HEK293 (cell line): Measurements from ENCODE around the gene OR5J2.

ENCODE experiments used
- CTCF ChIA-PET: fragments of 350-600 bp; formaldehyde crosslinking; extraction: SDS; loops from one replicate; lab custom pipeline; 2021; ENCODE audit warnings: antibody characterized with exemption; lab: Yijun Ruan, JAX
- POLR2A ChIA-PET: fragments of 300-600 bp; formaldehyde crosslinking; extraction: SDS; loops from one replicate; lab custom pipeline; 2020; ENCODE audit warnings: antibody characterized with exemption, inconsistent platforms; lab: Yijun Ruan, JAX
- H3K27ac ChIP-seq: fragments of 200-500 bp; sonication (Bioruptor generic); 2 replicates; pipeline ENCODE4 v1.5.1; 2014; ENCODE audit warnings: low read depth, low read length, control low read depth, inconsistent platforms; ENCODE audit errors: extremely low read depth
- H3K36me3 ChIP-seq, 2 experiments: fragments of 200-500 bp in 1 of 2; sonication (Bioruptor generic) in 1 of 2; 1 replicate in 1 of 2; 2 replicates in 1 of 2; pipeline ENCODE4 v1.5.1; 2014 to 2017; ENCODE audit warnings: inconsistent platforms in 2 of 2, low read length in 2 of 2; ENCODE audit not compliant: control insufficient read depth in 2 of 2, insufficient read depth in 1 of 2
- H3K4me1 ChIP-seq: fragments of 200-500 bp; sonication (Bioruptor generic); 2 replicates; pipeline ENCODE4 v1.5.1; 2014; ENCODE audit warnings: mild to moderate bottlenecking, low read length, inconsistent platforms; ENCODE audit not compliant: control insufficient read depth, insufficient read depth
- H3K4me3 ChIP-seq: 2 replicates; pipeline ENCODE4 v1.5.1; 2011; ENCODE audit warnings: low read depth, mild to moderate bottlenecking, control low read depth, low read length, moderate library complexity
- H3K9me3 ChIP-seq: fragments of 200-500 bp; sonication (Bioruptor generic); 2 replicates; pipeline ENCODE4 v1.5.1; 2014; ENCODE audit warnings: low read depth, low read length, inconsistent platforms; ENCODE audit not compliant: control insufficient read depth, insufficient read depth
- AEBP2 ChIP-seq: fragments of 450-650 bp; formaldehyde crosslinking; IDR thresholded peaks from 2 replicates; pipeline ENCODE4 v1.5.1; 2016; ENCODE audit warnings: missing biosample characterization, missing genetic modification characterization, borderline replicate concordance
- HIC1 ChIP-seq: fragments of 450-650 bp; formaldehyde crosslinking; IDR thresholded peaks from 2 replicates; pipeline ENCODE4 v1.5.1; 2016; ENCODE audit warnings: missing biosample characterization, missing genetic modification characterization
- KLF7 ChIP-seq: fragments of 450-650 bp; formaldehyde crosslinking; IDR thresholded peaks from 2 replicates; pipeline ENCODE4 v1.5.1; 2016; ENCODE audit warnings: missing biosample characterization, missing genetic modification characterization, borderline replicate concordance
- PATZ1 ChIP-seq: fragments of 450-650 bp; formaldehyde crosslinking; IDR thresholded peaks from 2 replicates; pipeline ENCODE4 v1.5.1; 2016; ENCODE audit warnings: missing biosample characterization, missing genetic modification characterization
- RBAK ChIP-seq: fragments of 450-650 bp; formaldehyde crosslinking; IDR thresholded peaks from 2 replicates; pipeline ENCODE4 v1.5.1; 2016; ENCODE audit warnings: missing biosample characterization, missing genetic modification characterization
- SP7 ChIP-seq: fragments of 450-650 bp; formaldehyde crosslinking; IDR thresholded peaks from 2 replicates; pipeline ENCODE4 v1.5.1; 2016; ENCODE audit warnings: missing biosample characterization, missing genetic modification characterization
- ZBTB7A ChIP-seq: fragments of 450-650 bp; formaldehyde crosslinking; IDR thresholded peaks from 2 replicates; pipeline ENCODE4 v1.5.1; 2016; ENCODE audit warnings: low read depth, missing biosample characterization, missing genetic modification characterization
- ZIC2 ChIP-seq: fragments of 450-650 bp; formaldehyde crosslinking; IDR thresholded peaks from 2 replicates; pipeline ENCODE4 v1.5.1; 2016; ENCODE audit warnings: missing biosample characterization, missing genetic modification characterization
- ZNF114 ChIP-seq: fragments of 450-650 bp; formaldehyde crosslinking; IDR thresholded peaks from 2 replicates; pipeline ENCODE4 v1.5.0; 2017; ENCODE audit warnings: missing biosample characterization, missing genetic modification characterization
- ZNF121 ChIP-seq: fragments of 450-650 bp; formaldehyde crosslinking; IDR thresholded peaks from 2 replicates; pipeline ENCODE4 v1.5.1; 2016; ENCODE audit warnings: missing biosample characterization, missing genetic modification characterization
- ZNF174 ChIP-seq: fragments of 450-650 bp; formaldehyde crosslinking; IDR thresholded peaks from 2 replicates; pipeline ENCODE4 v1.5.0; 2017; ENCODE audit warnings: missing biosample characterization, mild to moderate bottlenecking, missing genetic modification characterization
- ZNF19 ChIP-seq: fragments of 450-650 bp; formaldehyde crosslinking; IDR thresholded peaks from 2 replicates; pipeline ENCODE4; 2016; ENCODE audit warnings: missing biosample characterization, missing genetic modification characterization, low read depth
- ZNF274 ChIP-seq, 2 experiments: fragments of 200-500 bp in 1 of 2; fragments of 450-650 bp in 1 of 2; sonication (Bioruptor generic) in 1 of 2; formaldehyde crosslinking in 1 of 2; IDR thresholded peaks; 2 replicates each; pipeline versions ENCODE4 v1.5.1 to v1.6.1; 2014 to 2016; ENCODE audit warnings: borderline replicate concordance in 1 of 2, inconsistent platforms in 1 of 2, low read length in 1 of 2, missing biosample characterization in 1 of 2, missing genetic modification characterization in 1 of 2
- ZNF354C ChIP-seq: fragments of 450-650 bp; formaldehyde crosslinking; IDR thresholded peaks from 2 replicates; pipeline ENCODE4 v1.5.1; 2016; ENCODE audit warnings: missing biosample characterization, missing genetic modification characterization, low read depth, borderline replicate concordance
- ZNF560 ChIP-seq: fragments of 450-650 bp; formaldehyde crosslinking; IDR thresholded peaks from 2 replicates; pipeline ENCODE4 v1.5.1; 2017; ENCODE audit warnings: missing biosample characterization, missing genetic modification characterization, borderline replicate concordance
- ZNF610 ChIP-seq: fragments of 450-650 bp; formaldehyde crosslinking; IDR thresholded peaks from 2 replicates; pipeline ENCODE4 v1.5.1; 2016; ENCODE audit warnings: missing biosample characterization, missing genetic modification characterization, borderline replicate concordance
- ZNF623 ChIP-seq: fragments of 450-650 bp; formaldehyde crosslinking; IDR thresholded peaks from 2 replicates; pipeline ENCODE4 v1.5.1; 2016; ENCODE audit warnings: missing biosample characterization, missing genetic modification characterization
- ZNF658 ChIP-seq: fragments of 450-650 bp; formaldehyde crosslinking; IDR thresholded peaks from 2 replicates; pipeline ENCODE4; 2016; ENCODE audit warnings: missing biosample characterization, missing genetic modification characterization
- ZNF664 ChIP-seq: fragments of 450-650 bp; formaldehyde crosslinking; IDR thresholded peaks from 2 replicates; pipeline ENCODE4 v1.5.1; 2016; ENCODE audit warnings: missing biosample characterization, missing genetic modification characterization
- ZNF707 ChIP-seq: fragments of 450-650 bp; formaldehyde crosslinking; IDR thresholded peaks from 2 replicates; pipeline ENCODE4 v1.5.1; 2016; ENCODE audit warnings: missing biosample characterization, missing genetic modification characterization
- ZSCAN18 ChIP-seq: fragments of 450-650 bp; formaldehyde crosslinking; IDR thresholded peaks from 2 replicates; pipeline ENCODE4 v1.5.1; 2016; ENCODE audit warnings: missing biosample characterization, missing genetic modification characterization
- TF ChIP-seq, protein P1 (sequence below): fragments of 450-650 bp; formaldehyde crosslinking; IDR thresholded peaks from 2 replicates; pipeline ENCODE4 v1.5.1; 2016; ENCODE audit warnings: missing biosample characterization, missing genetic modification characterization
- TF ChIP-seq, protein P2 (sequence below): fragments of 450-650 bp; formaldehyde crosslinking; IDR thresholded peaks from 2 replicates; pipeline ENCODE4 v1.5.1; 2016; ENCODE audit warnings: missing biosample characterization, missing genetic modification characterization
- TF ChIP-seq, protein P3 (sequence below): fragments of 450-650 bp; formaldehyde crosslinking; IDR thresholded peaks from 2 replicates; pipeline ENCODE4 v1.5.1; 2016; ENCODE audit warnings: missing biosample characterization, missing genetic modification characterization

Gene OR5J2

GRCh38 chr11:56176318-56176717, at the start of gene OR5J2:
Gene OR5J2, plus strand, starts transcription at chr11:56176618. Its CDS starts 0 bp downstream, at chr11:56176618.
- Histone ChIP-seq H3K4me1 (no peaks in the 10 kb centered on the region), H3K27ac (no peak within 1 kb of the TSS), H3K36me3 (no peaks in the 10 kb centered on the region), H3K4me3 (no peak within 1 kb of the TSS), H3K9me3 (no peaks in the 10 kb centered on the region)
- ChIA-PET CTCF (no interaction called here), POLR2A (no interaction called here)
- TF ChIP-seq ZNF658 (tag by site-specific recombination) = no peak
- TF ChIP-seq ZNF707 = no peak
- TF ChIP-seq ZNF560 (tag by site-specific recombination) = no peak
- no peak for TF ChIP-seq ZSCAN18 (tag by site-specific recombination)
- no peak for TF ChIP-seq ZNF274 (IDR thresholded peaks at IDR 0.05; ENCODE audit: low read length)
- TF ChIP-seq ZNF274 (tag by site-specific recombination; IDR thresholded peaks at IDR 0.05; ENCODE audit: borderline replicate concordance) = no peak
- no peak for TF ChIP-seq PATZ1 (tag by site-specific recombination)
- no peak for TF ChIP-seq RBAK (tag by site-specific recombination)
- no peak for TF ChIP-seq KLF7 (tag by site-specific recombination)
- no peak for TF ChIP-seq ZNF114 (tag by site-specific recombination)
- TF ChIP-seq ZIC2 (tag by site-specific recombination) = no peak
- no peak for TF ChIP-seq AEBP2 (tag by site-specific recombination)
- TF ChIP-seq ZNF623 (tag by site-specific recombination) = no peak
- no peak for TF ChIP-seq ZNF610 (tag by site-specific recombination)
- TF ChIP-seq ZBTB7A (tag by site-specific recombination) = no peak
- no peak for TF ChIP-seq HIC1 (tag by site-specific recombination)
- TF ChIP-seq ZNF174 = no peak

DNA sequence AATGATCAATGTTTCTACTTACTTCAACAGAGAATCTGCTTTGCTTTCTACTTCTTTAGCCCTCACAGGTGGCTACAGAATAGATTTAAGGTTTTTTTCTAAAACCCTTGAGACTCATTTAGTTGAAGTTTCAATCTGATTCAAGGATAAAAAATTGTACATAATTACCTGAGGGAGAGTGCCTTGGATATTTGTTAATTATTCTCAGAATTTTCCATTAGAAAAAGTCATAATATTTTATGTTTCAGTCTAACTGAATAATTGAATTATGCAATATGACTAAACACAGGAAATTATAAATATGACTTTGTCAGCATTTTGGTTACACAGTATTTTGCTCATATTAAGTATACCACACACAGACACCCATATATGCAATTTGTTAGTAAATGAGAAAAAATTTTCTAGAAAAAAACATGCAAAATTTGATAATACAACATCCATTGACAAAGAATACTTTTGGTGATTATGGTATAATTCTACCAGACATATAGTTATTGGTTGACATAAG, 36.2 kb upstream of the OR5J2 start, which contains the start of gene OR8J3:
OR8J3 (minus strand) TSS at position 51 of the 511 bp plus-strand sequence. CDS start 2,483 bp downstream, outside the sequence.
- no peaks in the 10 kb centered on the region for H3K36me3 ChIP-seq
- H3K27ac ChIP-seq = no peak within 1 kb of the TSS
- H3K4me1 ChIP-seq = no peaks in the 10 kb centered on the region
- ChIA-PET POLR2A (no interaction called here), CTCF (no interaction called here)
- H3K9me3 ChIP-seq = no peaks in the 10 kb centered on the region
- H3K4me3 ChIP-seq = no peak within 1 kb of the TSS
- TF ChIP-seq ZNF658 (tag by site-specific recombination) = no peak
- TF ChIP-seq ZNF354C (tag by site-specific recombination) = no peak
- TF ChIP-seq, protein P1, sequence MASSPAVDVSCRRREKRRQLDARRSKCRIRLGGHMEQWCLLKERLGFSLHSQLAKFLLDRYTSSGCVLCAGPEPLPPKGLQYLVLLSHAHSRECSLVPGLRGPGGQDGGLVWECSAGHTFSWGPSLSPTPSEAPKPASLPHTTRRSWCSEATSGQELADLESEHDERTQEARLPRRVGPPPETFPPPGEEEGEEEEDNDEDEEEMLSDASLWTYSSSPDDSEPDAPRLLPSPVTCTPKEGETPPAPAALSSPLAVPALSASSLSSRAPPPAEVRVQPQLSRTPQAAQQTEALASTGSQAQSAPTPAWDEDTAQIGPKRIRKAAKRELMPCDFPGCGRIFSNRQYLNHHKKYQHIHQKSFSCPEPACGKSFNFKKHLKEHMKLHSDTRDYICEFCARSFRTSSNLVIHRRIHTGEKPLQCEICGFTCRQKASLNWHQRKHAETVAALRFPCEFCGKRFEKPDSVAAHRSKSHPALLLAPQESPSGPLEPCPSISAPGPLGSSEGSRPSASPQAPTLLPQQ (tag by site-specific recombination) = no peak
- TF ChIP-seq SP7 (tag by site-specific recombination) = no peak
- TF ChIP-seq, protein P2, sequence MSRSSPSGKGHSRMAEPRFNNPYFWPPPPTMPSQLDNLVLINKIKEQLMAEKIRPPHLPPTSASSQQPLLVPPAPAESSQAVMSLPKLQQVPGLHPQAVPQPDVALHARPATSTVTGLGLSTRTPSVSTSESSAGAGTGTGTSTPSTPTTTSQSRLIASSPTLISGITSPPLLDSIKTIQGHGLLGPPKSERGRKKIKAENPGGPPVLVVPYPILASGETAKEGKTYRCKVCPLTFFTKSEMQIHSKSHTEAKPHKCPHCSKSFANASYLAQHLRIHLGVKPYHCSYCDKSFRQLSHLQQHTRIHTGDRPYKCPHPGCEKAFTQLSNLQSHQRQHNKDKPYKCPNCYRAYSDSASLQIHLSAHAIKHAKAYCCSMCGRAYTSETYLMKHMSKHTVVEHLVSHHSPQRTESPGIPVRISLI (tag by site-specific recombination) = no peak
- TF ChIP-seq, protein P3, sequence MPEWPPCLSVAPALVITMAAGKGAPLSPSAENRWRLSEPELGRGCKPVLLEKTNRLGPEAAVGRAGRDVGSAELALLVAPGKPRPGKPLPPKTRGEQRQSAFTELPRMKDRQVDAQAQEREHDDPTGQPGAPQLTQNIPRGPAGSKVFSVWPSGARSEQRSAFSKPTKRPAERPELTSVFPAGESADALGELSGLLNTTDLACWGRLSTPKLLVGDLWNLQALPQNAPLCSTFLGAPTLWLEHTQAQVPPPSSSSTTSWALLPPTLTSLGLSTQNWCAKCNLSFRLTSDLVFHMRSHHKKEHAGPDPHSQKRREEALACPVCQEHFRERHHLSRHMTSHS (tag by site-specific recombination) = no peak
- no peak for TF ChIP-seq ZNF664
- no peak for TF ChIP-seq ZNF121 (tag by site-specific recombination)
- no peak for TF ChIP-seq ZNF19
- no peak for TF ChIP-seq ZNF707
